Measurements from ENCODE around the gene LRMDA.

LRMDA gene

GRCh38 chr10:75538765-75539164 is 107.3 kb downstream of the LRMDA start:
- DNase-seq (ENCODE audit: low read depth, low spot score): no peak

GRCh38 chr10:75540357-75540966 is 109.0 kb downstream of the LRMDA start:
- DNase-seq (ENCODE audit: low read depth, low spot score): no peak

GRCh38 chr10:75540981-75541380 is 109.6 kb downstream of the LRMDA start:
- DNase-seq (ENCODE audit: low read depth, low spot score): no peak

- no peak for DNase-seq (ENCODE audit: low read depth, low spot score)
Observed at GRCh38 chr10:75541411-75541810, 110.0 kb downstream of the LRMDA start.

- DNase-seq (ENCODE audit: low read depth, low spot score): no peak
Observed at GRCh38 chr10:75542084-75542483, 110.7 kb downstream of the LRMDA start.

- no peak for DNase-seq (ENCODE audit: low read depth, low spot score)
Observed at GRCh38 chr10:75542906-75543305, 111.5 kb downstream of the LRMDA start.

GRCh38 chr10:75544386-75544785 is 113.0 kb downstream of the LRMDA start:
- DNase-seq (ENCODE audit: low read depth, low spot score): no peak

GRCh38 chr10:75544993-75545706 is 113.7 kb downstream of the LRMDA start:
- no peak for DNase-seq (ENCODE audit: low read depth, low spot score)

- no peak for DNase-seq (ENCODE audit: low read depth, low spot score)
Observed at GRCh38 chr10:75546004-75546403, 114.6 kb downstream of the LRMDA start.

GRCh38 chr10:75547391-75548298 is 116.2 kb downstream of the LRMDA start:
- DNase-seq (ENCODE audit: low read depth, low spot score): no peak

- DNase-seq (ENCODE audit: low read depth, low spot score): no peak
Observed at GRCh38 chr10:75548356-75548755, 116.9 kb downstream of the LRMDA start.

- no peak for DNase-seq (ENCODE audit: low read depth, low spot score)
Observed at GRCh38 chr10:75550191-75550590, 118.8 kb downstream of the LRMDA start.

- DNase-seq (ENCODE audit: low read depth, low spot score): no peak
Observed at GRCh38 chr10:75552171-75552570, 120.7 kb downstream of the LRMDA start.

GRCh38 chr10:75553550-75553949 is 122.1 kb downstream of the LRMDA start:
- no peak for DNase-seq (ENCODE audit: low read depth, low spot score)

GRCh38 chr10:75555323-75555722 is 123.9 kb downstream of the LRMDA start:
- DNase-seq (ENCODE audit: low read depth, low spot score): no peak

GRCh38 chr10:75556320-75556719 is 124.9 kb downstream of the LRMDA start:
- DNase-seq (ENCODE audit: low read depth, low spot score): no peak

- DNase-seq (ENCODE audit: low read depth, low spot score): no peak
Observed at GRCh38 chr10:75565286-75566251, 134.1 kb downstream of the LRMDA start.

- DNase-seq (ENCODE audit: low read depth, low spot score): no peak
Observed at GRCh38 chr10:75568450-75569130, 137.2 kb downstream of the LRMDA start.

GRCh38 chr10:75569506-75569905 is 138.1 kb downstream of the LRMDA start:
- DNase-seq (ENCODE audit: low read depth, low spot score): no peak

- no peak for DNase-seq (ENCODE audit: low read depth, low spot score)
Observed at GRCh38 chr10:75572478-75572877, 141.1 kb downstream of the LRMDA start.

GRCh38 chr10:75575940-75576339 is 144.5 kb downstream of the LRMDA start:
- DNase-seq (ENCODE audit: low read depth, low spot score): no peak

All from brain pericyte (primary cell).